ENCODE results near the gene OTOP2.

OTOP2 gene

DNA sequence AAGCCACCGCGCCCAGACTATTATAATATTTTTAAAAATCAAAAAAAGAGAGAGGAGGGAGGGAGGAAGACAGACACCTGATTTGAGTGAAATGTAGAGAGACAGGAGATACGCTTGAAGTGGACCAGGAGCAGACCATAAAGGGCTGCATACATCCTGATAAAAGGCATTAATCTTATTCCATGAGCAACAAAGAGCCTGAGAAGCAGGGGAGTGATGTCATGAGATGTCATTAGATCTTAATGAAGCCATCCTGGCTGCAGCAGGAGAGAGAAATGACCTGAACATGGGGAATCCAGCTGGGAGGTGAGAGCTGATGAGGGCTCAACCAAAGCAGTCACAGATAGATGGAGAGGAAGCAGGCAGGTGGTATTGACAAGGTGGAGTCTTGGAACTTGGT is 53.7 kb downstream of the OTOP2 start:
- DNase-seq, result no peak

GRCh38 chr17:74978240-74978639 is 54.2 kb downstream of the OTOP2 start:
- DNase-seq, result no peak

GRCh38 chr17:74979408-74980146 is 55.5 kb downstream of the OTOP2 start:
- DNase-seq, result no peak

DNA sequence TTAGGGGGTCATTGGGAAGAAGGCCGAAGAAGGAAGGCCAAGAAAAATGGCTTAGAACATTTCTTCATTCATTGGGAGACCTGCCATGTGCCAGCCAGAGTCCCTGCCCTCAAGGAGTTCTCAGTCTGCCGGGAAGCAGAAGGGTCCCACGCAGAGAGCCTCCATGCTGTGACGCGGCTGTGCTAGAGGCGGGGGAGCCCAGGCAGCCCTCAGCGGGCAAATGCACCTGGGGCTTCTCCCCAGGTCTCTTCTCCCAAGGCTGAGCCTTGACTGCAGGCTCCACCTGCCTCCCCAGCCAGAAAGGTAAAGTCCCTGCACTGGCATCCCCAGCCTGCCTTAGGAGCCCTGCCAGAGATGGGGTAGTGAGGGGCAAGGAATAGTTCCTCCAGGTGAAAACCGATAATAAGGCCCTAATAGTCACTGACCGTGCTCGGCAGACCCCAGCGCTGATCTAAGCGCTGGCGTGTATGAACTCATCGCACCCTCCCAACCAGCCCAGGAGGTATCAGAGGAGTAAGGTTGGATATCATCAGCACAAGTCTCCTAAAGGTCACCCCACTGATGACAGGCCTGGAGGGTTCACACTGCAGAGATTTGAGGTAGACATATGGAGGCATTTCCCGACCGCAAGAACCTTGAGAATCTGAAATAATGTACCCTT is 57.4 kb downstream of the OTOP2 start:
- DNase-seq, result no peak

DNA sequence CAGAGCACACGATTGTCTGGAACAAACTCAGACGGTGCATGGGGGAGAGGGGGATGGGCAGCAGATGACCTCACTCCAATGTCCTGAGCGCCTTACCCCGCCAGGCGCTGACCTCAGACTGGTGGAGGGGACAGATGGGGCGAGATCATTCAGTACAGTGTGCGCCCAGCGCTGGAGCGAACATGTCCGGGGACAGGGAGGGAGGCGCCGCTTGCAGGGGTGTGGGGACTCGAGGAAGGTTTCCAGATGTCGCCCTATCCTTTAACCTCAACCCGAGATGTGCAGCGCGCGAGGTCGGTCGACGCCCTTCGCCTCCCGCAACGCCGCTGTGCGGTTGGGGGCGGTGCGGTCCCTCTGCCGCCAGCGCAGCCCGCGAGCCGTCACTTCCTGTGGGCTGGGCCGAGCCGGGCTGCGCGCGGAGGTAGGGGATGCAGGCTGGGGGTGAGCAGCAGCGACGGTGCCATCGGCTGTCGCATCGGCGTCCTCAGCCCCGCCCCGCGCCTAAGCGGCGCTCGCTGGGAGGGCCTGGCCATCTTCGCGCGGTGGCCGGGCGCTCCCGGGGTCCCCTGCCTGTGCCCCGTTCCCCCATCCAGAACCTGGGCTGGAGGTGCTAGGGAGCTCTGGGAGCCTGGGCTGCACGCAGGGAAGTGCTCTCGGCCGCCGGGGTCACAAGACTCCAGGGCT is 58.0 kb downstream of the OTOP2 start:
- peak; percentile 85 for DNase-seq

- peak; percentile 20 for DNase-seq
Observed at GRCh38 chr17:74982663-74983313, 58.7 kb downstream of the OTOP2 start.

All from CD4-positive, alpha-beta T cell treated with Interleukin-10 for 1 hour (primary cell).